HepG2 (cell line): ENCODE measurements around the gene RAC3. TPM values are rescaled to one million over a fixed set of nuclear protein-coding genes. Genes with fewer than 3 reads are reported as not detected.
A peak's percentile ranks its signal among the peaks of the same experiment; 100 is the strongest.

Experiments used
- ATAC-seq: fragments of 200-7000 bp; cut with Tn5 transposase; 3 replicates; pipeline ENCODE4 v1.9.1; 2020; ENCODE audit warnings: mild to moderate bottlenecking, moderate library complexity
- BruUV-seq: library from RNA; stranded (reverse); fragments of 400-500 nt; replicated peaks from 2 replicates; lab custom pipeline; 2021; lab: Mats Ljungman, UMichigan
- CTCF ChIA-PET: fragments of 300-600 bp; formaldehyde crosslinking; extraction: SDS; loops from one replicate; lab custom pipeline; 2021; ENCODE audit warnings: low total read pairs, inconsistent platforms, low intra/inter-chr PET ratio; lab: Yijun Ruan, JAX
- POLR2A ChIA-PET: fragments of 350-600 bp; sonication (Branson Sonifier 250); formaldehyde crosslinking; loops from one replicate; lab custom pipeline; 2020; ENCODE audit warnings: antibody characterized with exemption, inconsistent platforms; lab: Yijun Ruan, JAX
- DNase-seq: peaks from one replicate; pipeline ENCODE4 v3.0.0-alpha.2; 2015; ENCODE audit warnings: low spot score
- FAIRE-seq: peaks from 3 replicates; lab custom pipeline; 2011; peaks lifted over from hg19 to GRCh38; lab: Jason Lieb, UNC
- H2AFZ ChIP-seq: one replicate; pipeline ENCODE4 v1.6.1; 2011; ENCODE audit warnings: low read length, inconsistent platforms
- H3K27ac ChIP-seq: fragments of 300-600 bp; 3 replicates; pipeline ENCODE4 v1.8.0; 2011; ENCODE audit warnings: mixed run types, mild to moderate bottlenecking, mixed read lengths, low read length, inconsistent platforms; ENCODE audit not compliant: insufficient read depth; ENCODE audit errors: extremely low read length
- H3K27me3 ChIP-seq, 2 experiments: fragments of 200-600 bp in 1 of 2; 2 replicates in 1 of 2; 3 replicates in 1 of 2; pipeline versions ENCODE4 v1.6.0 to v1.8.0; 2011; ENCODE audit warnings: low read length in 2 of 2, mild to moderate bottlenecking in 2 of 2, moderate library complexity in 2 of 2, inconsistent platforms in 1 of 2; ENCODE audit not compliant: insufficient read depth in 2 of 2, control insufficient read depth in 1 of 2
- H3K36me3 ChIP-seq, 2 experiments: fragments of 200-600 bp in 1 of 2; replicated peaks in 1 of 2; 2 replicates in 1 of 2; 3 replicates in 1 of 2; pipeline versions ENCODE4 v1.5.1 to v1.8.0; 2011; ENCODE audit warnings: low read length in 2 of 2, inconsistent platforms in 1 of 2; ENCODE audit not compliant: insufficient read depth in 2 of 2, control insufficient read depth in 1 of 2
- H3K4me1 ChIP-seq: 2 replicates; pipeline ENCODE4 v1.5.1; 2012; ENCODE audit warnings: low read length, inconsistent platforms; ENCODE audit not compliant: insufficient read depth
- H3K4me2 ChIP-seq: 2 replicates; pipeline ENCODE4 v1.6.0; 2011; ENCODE audit warnings: low read depth, low read length, inconsistent platforms
- H3K4me3 ChIP-seq, 3 experiments: fragments of 200-600 bp in 1 of 3; sonication (generic), shearing (Covaris generic) in 1 of 3; replicated peaks in 1 of 3; 2 replicates each; pipeline ENCODE4 v1.5.1; 2011 to 2016; ENCODE audit warnings: low read length in 3 of 3, inconsistent platforms in 2 of 3, low read depth in 2 of 3, mild to moderate bottlenecking in 2 of 3, control low read depth in 1 of 3, mixed read lengths in 1 of 3; ENCODE audit not compliant: insufficient read depth in 1 of 3
- H3K79me2 ChIP-seq: one replicate; pipeline ENCODE4 v1.6.1; 2011; ENCODE audit warnings: low read length, inconsistent platforms; ENCODE audit not compliant: insufficient read depth
- H3K9ac ChIP-seq: 2 replicates; pipeline ENCODE4 v1.6.0; 2011; ENCODE audit warnings: mild to moderate bottlenecking, low read depth, low read length, inconsistent platforms; ENCODE audit not compliant: insufficient read depth
- H3K9me3 ChIP-seq: 2 replicates; pipeline ENCODE4 v1.5.1; 2012; ENCODE audit warnings: mild to moderate bottlenecking, low read length
- H4K20me1 ChIP-seq: 2 replicates; pipeline ENCODE4 v1.6.0; 2011; ENCODE audit warnings: inconsistent platforms, mild to moderate bottlenecking, low read length, moderate library complexity; ENCODE audit not compliant: insufficient read depth
- AGO1 ChIP-seq: fragments of 200-400 bp; formaldehyde crosslinking; IDR thresholded peaks from 2 replicates; pipeline ENCODE4 v1.6.1; 2017; ENCODE audit warnings: mild to moderate bottlenecking, low read depth, low read length, moderate library complexity; ENCODE audit not compliant: poor library complexity, severe bottlenecking
- EHMT2 ChIP-seq: fragments of 200-600 bp; sonication (generic); IDR thresholded peaks from 2 replicates; pipeline ENCODE4 v1.7.0; 2017; ENCODE audit warnings: antibody characterized with exemption, low read depth, low read length, borderline replicate concordance
- HNRNPH1 ChIP-seq: fragments of 200-400 bp; formaldehyde crosslinking; optimal IDR thresholded peaks from 2 replicates; pipeline ENCODE3; 2017; ENCODE audit warnings: mild to moderate bottlenecking, low read depth, low read length
- PHF8 ChIP-seq: sonication (generic); formaldehyde crosslinking; IDR thresholded peaks from 2 replicates; pipeline ENCODE4 v1.5.0; 2020; ENCODE audit warnings: missing genetic modification reagents
- POLR2G ChIP-seq: fragments of 200-400 bp; formaldehyde crosslinking; IDR thresholded peaks from 2 replicates; pipeline ENCODE4 v1.6.1; 2018; ENCODE audit warnings: mild to moderate bottlenecking, low read depth, low read length, moderate library complexity
- RBFOX2 ChIP-seq: fragments of 200-400 bp; formaldehyde crosslinking; IDR thresholded peaks from 2 replicates; pipeline ENCODE4 v1.6.1; 2017; ENCODE audit warnings: low read depth, mild to moderate bottlenecking, low read length
- SKI ChIP-seq: fragments of 450-650 bp; IDR thresholded peaks from one replicate; pipeline ENCODE4 v1.6.1; 2018; ENCODE audit warnings: mild to moderate bottlenecking; ENCODE audit not compliant: partially characterized antibody
- SUZ12 ChIP-seq: fragments of 150-350 bp; IDR thresholded peaks from 2 replicates; pipeline ENCODE4 v1.6.1; 2014; ENCODE audit warnings: low read depth, low read length
- TMF1 ChIP-seq: sonication (generic); formaldehyde crosslinking; IDR thresholded peaks from 2 replicates; pipeline ENCODE4 v1.8.1; 2022; ENCODE audit warnings: low read depth, missing genetic modification reagents
- ZHX2 ChIP-seq, 2 experiments: sonication (generic) in 1 of 2; formaldehyde crosslinking in 1 of 2; IDR thresholded peaks; 2 replicates each; pipeline versions ENCODE4 v1.6.1 to v1.9.0; 2014 to 2022; ENCODE audit warnings: antibody characterized with exemption in 1 of 2, borderline replicate concordance in 1 of 2, inconsistent platforms in 1 of 2, low read depth in 1 of 2, missing genetic modification reagents in 1 of 2
- ZNF256 ChIP-seq: sonication (generic); formaldehyde crosslinking; conservative IDR thresholded peaks from 2 replicates; pipeline ENCODE4 v1.4.0; 2020; ENCODE audit warnings: missing genetic modification reagents
- ZNF333 ChIP-seq: sonication (generic); formaldehyde crosslinking; IDR thresholded peaks from 2 replicates; pipeline ENCODE4 v1.4.0; 2020; ENCODE audit warnings: mild to moderate bottlenecking, missing genetic modification reagents, borderline replicate concordance
- ZNF510 ChIP-seq: sonication (generic); formaldehyde crosslinking; IDR thresholded peaks from 2 replicates; pipeline ENCODE4 v1.4.0; 2020; ENCODE audit warnings: low read depth, mild to moderate bottlenecking, missing genetic modification reagents
- ZSCAN31 ChIP-seq: sonication (generic); formaldehyde crosslinking; IDR thresholded peaks from 2 replicates; pipeline ENCODE4 v1.5.0; 2020; ENCODE audit warnings: low read depth, mild to moderate bottlenecking, missing genetic modification reagents
- WGBS: methylation state at CpG from one replicate; pipeline ENCODE4 v1.1.6; 2017; ENCODE audit warnings: low lambda C conversion rate; 5-methylcytosine and 5-hydroxymethylcytosine counted together
- in situ Hi-C: cut with HindIII; loops from 2 replicates; pipeline ENCODE4 v1.10.0; 2017; ENCODE audit warnings: low pct_unique_long_range_greater_than_20kb; ENCODE audit not compliant: extremely low pct_ligation_motif_present
- intact Hi-C: fragments of 100-400 bp; cut with micrococcal nuclease; formaldehyde crosslinking; loops from one replicate; pipeline ENCODE4 v1.10.0; 2022; ENCODE audit not compliant: unreplicated experiment
- polyA plus RNA-seq, 8 experiments: library from polyadenylated mRNA; depleted of rRNA in 3 of 8; stranded (reverse) in 7 of 8; unstranded in 1 of 8; fragments of >200 nt; fragmentation: Illumina TruSeq in 4 of 8; extraction: Trizol in 4 of 8; gene quantifications; 2 replicates each; pipeline versions ENCODE4 v1.2.1 to v1.2.3, GENCODE V29; 2011 to 2016; ENCODE audit warnings: low read depth in 4 of 8, missing spikeins in 1 of 8, mixed read lengths in 1 of 8; ENCODE audit not compliant: insufficient read depth in 1 of 8
- total RNA-seq, 5 experiments: library from RNA; depleted of rRNA; stranded (reverse); fragments of >200 nt; fragmentation: Illumina TruSeq; extraction: Trizol; gene quantifications; 2 replicates each; pipeline ENCODE4 v1.2.3, GENCODE V29; 2016; ENCODE audit warnings: low read depth in 1 of 5
- TF ChIP-seq, protein P1 (sequence below): sonication (generic); formaldehyde crosslinking; IDR thresholded peaks from 2 replicates; pipeline ENCODE4 v1.9.0; 2021; ENCODE audit warnings: missing genetic modification reagents, mild to moderate bottlenecking, borderline replicate concordance

RAC3 gene
- total and polyA plus RNA-seq, 2 of the 13 experiments (the other 11 are each of a cell fraction or from before 2014, with no cell fraction given), result 10.5 to 21.3 TPM

DNA sequence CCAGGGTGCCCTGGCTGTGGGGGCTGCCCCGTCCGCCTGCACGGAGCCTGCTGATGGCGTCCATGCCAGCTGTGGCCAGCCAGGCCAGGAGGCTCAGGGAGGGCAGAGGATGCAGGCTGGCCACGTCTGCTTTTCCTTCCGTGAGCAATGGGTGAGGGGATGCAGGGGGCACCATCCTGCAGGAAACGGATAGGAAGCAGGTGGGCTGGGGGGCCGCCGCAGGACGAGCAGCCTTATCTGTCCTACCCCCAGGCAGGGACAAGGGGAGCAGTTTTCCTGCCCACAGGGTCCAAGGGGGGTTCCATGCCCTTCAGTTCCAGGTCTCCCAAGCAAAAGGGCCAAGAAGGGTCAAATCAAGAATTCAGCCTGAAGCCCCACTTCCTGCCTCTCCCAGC, 27.4 kb downstream of the RAC3 start (continued):
- TF ChIP-seq ZHX2 (IDR thresholded peaks at IDR 0.05; ENCODE audit: low read depth) (no peak), ZHX2 (CRISPR knock-in tag; IDR thresholded peaks at IDR 0.05; ENCODE audit: borderline replicate concordance) (no peak), PHF8 (CRISPR knock-in tag) (no peak), SUZ12 (no peak), ZNF333 (no peak)

DNA sequence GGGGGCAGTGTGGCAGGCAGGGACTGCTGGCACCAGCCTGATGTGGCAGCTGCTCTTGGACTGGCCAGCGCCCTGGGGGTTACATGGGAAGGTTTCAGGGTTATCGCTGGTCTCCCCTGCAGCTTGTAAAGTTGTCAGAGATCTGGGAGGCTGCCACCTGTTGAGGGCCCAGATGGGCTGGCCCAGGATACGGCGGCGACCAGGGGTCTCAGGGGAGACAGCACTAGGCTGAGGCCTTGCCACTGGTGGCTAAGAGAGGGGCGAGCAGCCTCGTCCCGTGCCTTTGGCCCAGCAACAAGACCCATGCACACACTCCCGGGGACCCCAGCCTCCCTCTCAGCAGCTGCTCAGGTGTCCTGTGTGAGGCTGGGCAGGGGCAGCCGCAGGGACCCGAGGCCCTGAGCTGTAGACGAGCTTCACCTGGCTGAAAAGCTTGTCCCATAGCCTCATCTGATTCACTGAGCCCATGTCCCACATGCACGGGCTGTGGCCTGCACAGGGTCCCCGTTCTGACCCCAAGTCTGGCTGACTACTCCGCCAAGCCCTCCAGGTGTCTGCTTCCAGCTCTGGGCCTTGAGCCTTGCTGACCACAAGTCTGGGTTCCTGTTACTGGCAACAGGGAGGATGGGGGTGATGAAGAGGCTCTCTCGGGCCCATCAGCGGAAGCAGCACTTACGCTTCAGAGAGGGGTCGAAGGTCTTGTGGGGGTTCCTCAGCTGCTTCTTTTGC, 28.0 kb downstream of the RAC3 start:
- peaks cover 46% of the 10 kb centered on the region for H3K4me1 ChIP-seq
- in situ Hi-C loops, result no loop called here
- ChIA-PET CTCF (no interaction called here), POLR2A (interaction anchor here (1.0 to 1.6 kb wide), 3 partner anchors 22 to 39 kb away, joined by 4 to 7 read pairs (median 4); partner anchors contain the start of gene DCXR)
- no peak for ATAC-seq
- no peaks in the 10 kb centered on the region for H3K27me3 ChIP-seq
- 98% methylated on average over 10 of the region's 19 CpGs for WGBS
- H3K9ac ChIP-seq, result no peak overlapping the region
- no peak overlapping the region for H3K4me3 ChIP-seq
- peaks cover 10% of the 10 kb centered on the region for H3K79me2 ChIP-seq
- H3K4me2 ChIP-seq, result no peak overlapping the region
- no peak for DNase-seq
- no peak for FAIRE-seq
- H4K20me1 ChIP-seq, result no peaks in the 10 kb centered on the region
- H3K27ac ChIP-seq, result no peak overlapping the region
- H3K36me3 ChIP-seq, result peaks cover 50 to 74% of the 10 kb centered on the region in 2 experiments
- H3K9me3 ChIP-seq, result no peaks in the 10 kb centered on the region
- no TSS peak for BruUV-seq
- no peak overlapping the region for H2AFZ ChIP-seq
- intact Hi-C loops, result no loop called here
- no peak for TF ChIP-seq ZNF510 (CRISPR knock-in tag)
- no peak for TF ChIP-seq ZSCAN31 (CRISPR knock-in tag)
- no peak for TF ChIP-seq TMF1
- TF ChIP-seq ZNF256 (CRISPR knock-in tag), result no peak
- peak; percentile 56 for TF ChIP-seq RBFOX2
- peak; percentile 49 for TF ChIP-seq AGO1
- TF ChIP-seq EHMT2, result no peak
- no peak for TF ChIP-seq SKI
- TF ChIP-seq POLR2G, result peak; percentile 0
- peak; percentile 20 for TF ChIP-seq HNRNPH1
- TF ChIP-seq, protein P1, sequence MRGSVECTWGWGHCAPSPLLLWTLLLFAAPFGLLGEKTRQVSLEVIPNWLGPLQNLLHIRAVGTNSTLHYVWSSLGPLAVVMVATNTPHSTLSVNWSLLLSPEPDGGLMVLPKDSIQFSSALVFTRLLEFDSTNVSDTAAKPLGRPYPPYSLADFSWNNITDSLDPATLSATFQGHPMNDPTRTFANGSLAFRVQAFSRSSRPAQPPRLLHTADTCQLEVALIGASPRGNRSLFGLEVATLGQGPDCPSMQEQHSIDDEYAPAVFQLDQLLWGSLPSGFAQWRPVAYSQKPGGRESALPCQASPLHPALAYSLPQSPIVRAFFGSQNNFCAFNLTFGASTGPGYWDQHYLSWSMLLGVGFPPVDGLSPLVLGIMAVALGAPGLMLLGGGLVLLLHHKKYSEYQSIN, result no peak
